Naive thymus-derived CD8-positive, alpha-beta T cell (primary cell): Measurements from ENCODE around the gene MYNN. TPM values are rescaled to one million over a fixed set of nuclear protein-coding genes. Genes with fewer than 3 reads are reported as not detected.
A peak's percentile ranks its signal among the peaks of the same experiment; 100 is the strongest.

Experiments used
- ATAC-seq, 2 donors: fragments of 150-1000 bp; cut with Tn5 transposase in 1 of 2; sonication (Bioruptor Pico), chemical (Tn5 transposase) in 1 of 2; 1 replicate in 1 of 2; 2 replicates in 1 of 2; pipeline ENCODE4 v1.10.0; 2021; ENCODE audit warnings: mild to moderate bottlenecking in 2 of 2, moderate library complexity in 2 of 2
- POLR2A ChIA-PET: fragments of 350-600 bp; sonication (Branson Sonifier 250); formaldehyde crosslinking; loops from one replicate; lab custom pipeline; 2021; ENCODE audit warnings: antibody characterized with exemption; lab: Charles Lee
- DNase-seq, 10 donors: peaks; one replicate each; pipeline versions ENCODE4 v3.0.0 to v3.0.0-alpha.2; 2020 to 2022
- H3K27ac Mint-ChIP-seq, 10 donors: one replicate each; pipeline ENCODE4 v1.8.0; 2020 to 2022; ENCODE audit warnings: mild to moderate bottlenecking in 10 of 10, mixed read lengths in 10 of 10, moderate library complexity in 4 of 10, inconsistent platforms in 1 of 10
- H3K27me3 Mint-ChIP-seq, 5 donors: one replicate each; pipeline ENCODE4 v1.8.0; 2021 to 2022; ENCODE audit warnings: mixed read lengths in 5 of 5
- H3K36me3 Mint-ChIP-seq, 3 donors: one replicate each; pipeline ENCODE4 v1.8.0; 2020 to 2022; ENCODE audit warnings: mixed read lengths in 3 of 3, mild to moderate bottlenecking in 2 of 3, inconsistent platforms in 1 of 3
- H3K4me1 Mint-ChIP-seq, 4 donors: one replicate each; pipeline ENCODE4 v1.8.0; 2021 to 2022; ENCODE audit warnings: mixed read lengths in 4 of 4
- H3K4me3 Mint-ChIP-seq, 10 donors: one replicate each; pipeline ENCODE4 v1.8.0; 2020 to 2022; ENCODE audit warnings: mild to moderate bottlenecking in 10 of 10, mixed read lengths in 10 of 10, moderate library complexity in 6 of 10, inconsistent platforms in 1 of 10
- H3K9me3 Mint-ChIP-seq, 9 donors: one replicate each; pipeline ENCODE4 v1.8.0; 2020 to 2022; ENCODE audit warnings: mixed read lengths in 9 of 9, mild to moderate bottlenecking in 3 of 9, inconsistent platforms in 1 of 9, moderate library complexity in 1 of 9
- polyA plus RNA-seq, 3 donors: library from polyadenylated mRNA; unstranded; fragments of 300-500 nt; fragmentation: Illumina TruSeq; gene quantifications; one replicate each; pipeline ENCODE4 v1.2.3, GENCODE V29; 2021
- total RNA-seq, 8 experiments: library from RNA in 2 of 8; stranded (reverse) in 2 of 8; gene quantifications; one replicate each; pipeline ENCODE4 v1.2.3 and lab custom pipeline; 2021 to 2026

MYNN gene
- total and polyA plus RNA-seq, 5 experiments from 2014 or later = 11.7 to 24.7 (median 15.7) TPM

DNA sequence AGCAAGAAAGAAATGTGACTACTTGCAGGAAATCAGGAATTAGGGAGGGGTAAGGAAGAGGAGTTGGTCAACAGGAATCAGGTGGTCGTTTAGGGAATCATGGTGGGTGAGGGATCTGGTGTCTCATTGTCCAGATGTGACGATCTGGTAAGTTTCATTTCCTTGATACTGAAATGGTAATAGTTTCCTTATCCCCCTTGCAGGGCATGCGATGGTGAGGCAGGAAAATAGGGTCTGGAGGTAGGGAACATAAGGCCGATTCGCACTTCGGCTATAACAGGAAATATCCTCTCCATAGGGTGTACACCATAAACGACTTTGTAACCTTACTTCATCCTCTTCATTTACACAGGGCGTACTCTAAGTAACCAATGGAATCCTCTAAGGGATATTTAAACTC, 40.1 kb downstream of the MYNN start:
- Mint-ChIP-seq H3K36me3 (peaks cover 0 to 6% (median 4%) of the 10 kb centered on the region in 3 donors), H3K4me3 (peak overlapping the region; percentile 78 to 93 (median 88)), H3K9me3 (peaks cover 2 to 26% (median 11%) of the 10 kb centered on the region in 9 donors), H3K4me1 (peaks cover 18 to 24% (median 22%) of the 10 kb centered on the region in 4 donors), H3K27me3 (peaks cover 0 to 2% (median 0%) of the 10 kb centered on the region in 5 donors), H3K27ac (peak overlapping the region; percentile 42 to 93 (median 78))
- ATAC-seq (peak; percentile 1 to 2), DNase-seq (no peak)
- POLR2A ChIA-PET = interaction anchor here (0.6 to 3.5 kb wide), 5 partner anchors 11 to 154 kb away, joined by 3 to 21 read pairs (median 5); partner anchors contain the start of genes ACTRT3, MYNN and SEC62

DNA sequence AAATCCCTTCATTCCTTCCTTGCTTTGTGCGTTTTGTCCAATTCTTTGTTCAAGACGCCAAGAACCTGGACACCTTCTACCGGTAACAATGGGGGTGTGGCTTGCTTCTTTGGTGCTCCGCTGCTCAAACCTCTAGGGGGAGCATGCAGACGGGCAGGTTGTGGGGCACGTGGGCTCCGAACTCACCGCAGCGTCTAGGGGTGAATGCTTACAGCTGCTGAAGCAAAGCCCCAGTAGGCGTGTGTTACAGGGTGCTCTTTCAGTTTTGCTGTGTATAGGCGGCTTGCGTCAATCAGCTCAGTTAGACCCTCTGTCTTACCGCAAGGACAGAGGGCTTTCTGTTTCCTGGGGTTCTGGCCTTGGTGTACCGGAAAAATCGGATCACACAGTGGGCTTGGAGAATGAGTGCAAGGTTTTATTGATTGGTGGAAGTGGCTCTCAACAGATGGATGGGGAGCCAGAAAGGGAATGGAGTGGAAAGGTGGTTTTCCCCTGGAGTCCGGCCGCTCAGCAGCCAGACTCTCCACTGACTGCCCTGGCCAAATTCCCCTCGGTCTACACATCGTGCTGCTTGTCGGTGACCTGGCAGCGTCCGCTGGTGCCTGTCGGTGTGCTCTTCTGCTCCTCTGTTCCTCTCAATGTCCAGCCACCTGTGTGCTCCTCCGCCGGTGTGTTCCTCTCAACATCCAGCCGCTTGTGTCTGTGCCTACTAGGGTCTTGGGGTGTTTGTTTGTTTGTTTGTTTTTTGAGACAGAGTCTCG, 40.7 kb downstream of the MYNN start:
- ATAC-seq = peak; percentile 77 to 86
- H3K27ac Mint-ChIP-seq = peak overlapping the region; percentile 42 to 93 (median 78)
- DNase-seq = peak; percentile 48 to 87 (median 74)
- H3K36me3 Mint-ChIP-seq = peaks cover 0 to 6% (median 4%) of the 10 kb centered on the region in 3 donors
- peak overlapping the region; percentile 78 to 93 (median 88) for H3K4me3 Mint-ChIP-seq
- peaks cover 18 to 24% (median 22%) of the 10 kb centered on the region in 4 donors for H3K4me1 Mint-ChIP-seq
- POLR2A ChIA-PET = interaction anchor here (3.5 kb wide), 1 partner anchor 41 kb away, joined by 21 read pairs; the partner anchor contains the start of gene MYNN
- H3K9me3 Mint-ChIP-seq = peaks cover 2 to 26% (median 11%) of the 10 kb centered on the region in 9 donors
- peaks cover 0 to 2% (median 0%) of the 10 kb centered on the region in 5 donors for H3K27me3 Mint-ChIP-seq

DNA sequence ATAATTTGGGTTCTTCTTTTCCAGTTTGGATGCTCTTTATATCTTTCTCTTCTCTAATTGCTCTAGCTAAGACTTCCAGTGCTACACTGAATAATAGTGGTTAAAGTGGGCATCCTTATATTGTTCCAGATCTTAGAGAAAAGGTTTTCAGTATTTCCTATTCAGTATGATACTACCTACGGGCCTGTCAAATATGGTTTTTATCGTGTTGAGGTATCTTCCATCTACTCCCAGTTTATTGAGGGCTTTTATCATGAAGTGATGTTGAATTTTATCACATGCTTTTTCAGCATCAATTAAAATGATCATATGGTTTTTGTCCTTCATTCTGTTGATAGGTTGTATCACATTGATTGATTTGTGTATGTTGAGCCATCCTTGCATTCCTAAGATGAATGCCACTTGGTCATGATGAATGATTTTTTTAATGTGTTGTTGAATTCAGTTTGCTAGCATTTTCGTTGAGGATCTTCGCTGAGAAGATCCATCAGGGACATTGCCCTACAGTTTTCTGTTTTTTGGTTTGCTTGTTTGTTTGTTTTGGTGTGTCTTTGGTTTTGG, 42.5 kb downstream of the MYNN start:
- DNase-seq = no peak
- Mint-ChIP-seq H3K4me1 (peaks cover 18 to 24% (median 22%) of the 10 kb centered on the region in 4 donors), H3K9me3 (peaks cover 2 to 26% (median 11%) of the 10 kb centered on the region in 9 donors), H3K36me3 (peaks cover 0 to 6% (median 4%) of the 10 kb centered on the region in 3 donors), H3K27me3 (peaks cover 0 to 4% (median 0%) of the 10 kb centered on the region in 5 donors), H3K4me3 (no peak overlapping the region), H3K27ac (no peak overlapping the region)
- ATAC-seq = no peak
- POLR2A ChIA-PET = no interaction called here

DNA sequence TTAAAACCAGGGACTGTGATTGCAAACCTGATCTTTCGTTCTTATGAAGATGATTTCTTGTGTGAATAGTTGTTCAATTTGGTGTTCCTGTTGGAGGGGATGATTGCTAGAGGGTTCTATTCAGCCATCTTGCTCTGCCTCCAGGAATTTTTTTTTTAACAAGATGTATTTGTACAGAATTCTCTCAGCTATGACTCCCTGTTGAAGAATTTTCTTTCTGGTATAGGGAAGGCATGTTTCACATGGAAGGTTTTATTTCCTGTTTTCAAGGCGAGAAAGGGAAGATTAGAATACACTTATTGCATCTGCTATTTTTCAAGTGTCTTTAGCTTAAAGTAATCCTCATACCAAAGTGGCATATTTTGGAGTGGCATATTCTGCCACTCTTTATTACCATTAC, 45.1 kb downstream of the MYNN start:
- Mint-ChIP-seq H3K9me3 (peaks cover 2 to 26% (median 11%) of the 10 kb centered on the region in 9 donors), H3K27me3 (peaks cover 3 to 28% (median 10%) of the 10 kb centered on the region in 5 donors), H3K36me3 (peaks cover 0 to 6% (median 4%) of the 10 kb centered on the region in 3 donors), H3K4me1 (peaks cover 8 to 11% (median 9%) of the 10 kb centered on the region in 4 donors), H3K4me3 (no peak overlapping the region), H3K27ac (no peak overlapping the region)
- POLR2A ChIA-PET = no interaction called here
- no peak for ATAC-seq
- DNase-seq = no peak

DNA sequence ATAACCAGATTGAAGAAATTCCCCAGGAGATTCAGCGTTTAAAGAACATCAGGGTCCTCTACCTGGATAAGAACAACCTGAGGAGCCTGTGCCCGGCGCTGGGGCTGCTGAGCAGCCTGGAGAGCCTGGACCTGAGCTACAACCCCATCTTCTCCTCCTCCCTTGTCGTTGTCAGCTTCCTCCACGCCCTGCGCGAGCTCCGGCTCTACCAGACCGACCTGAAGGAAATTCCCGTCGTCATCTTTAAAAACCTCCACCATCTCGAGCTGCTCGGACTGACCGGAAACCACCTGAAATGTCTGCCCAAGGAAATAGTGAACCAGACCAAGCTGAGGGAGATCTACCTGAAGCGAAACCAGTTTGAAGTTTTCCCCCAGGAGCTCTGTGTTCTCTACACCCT, 48.9 kb downstream of the MYNN start:
- ATAC-seq (no peak), DNase-seq (no peak)
- no peak overlapping the region for H3K4me3 Mint-ChIP-seq
- POLR2A ChIA-PET = no interaction called here
- H3K9me3 Mint-ChIP-seq = peaks cover 0 to 8% (median 0%) of the 10 kb centered on the region in 9 donors
- H3K27ac Mint-ChIP-seq = no peak overlapping the region
- no peaks in the 10 kb centered on the region for H3K4me1 Mint-ChIP-seq
- H3K27me3 Mint-ChIP-seq = peaks cover 9 to 28% (median 17%) of the 10 kb centered on the region in 5 donors
- H3K36me3 Mint-ChIP-seq = no peaks in the 10 kb centered on the region

DNA sequence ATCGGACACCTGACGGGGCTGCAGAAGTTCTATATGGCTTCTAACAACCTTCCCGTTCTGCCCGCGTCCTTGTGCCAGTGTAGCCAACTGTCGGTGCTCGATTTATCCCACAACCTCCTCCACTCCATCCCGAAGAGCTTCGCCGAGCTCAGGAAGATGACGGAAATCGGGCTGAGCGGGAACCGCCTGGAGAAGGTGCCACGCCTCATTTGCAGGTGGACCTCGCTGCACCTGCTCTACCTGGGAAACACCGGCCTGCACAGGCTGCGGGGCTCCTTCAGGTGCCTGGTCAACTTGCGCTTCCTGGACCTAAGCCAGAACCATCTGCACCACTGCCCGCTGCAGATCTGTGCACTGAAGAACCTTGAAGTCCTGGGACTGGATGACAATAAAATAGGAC, 49.3 kb downstream of the MYNN start:
- no peak overlapping the region for H3K4me3 Mint-ChIP-seq
- no peak for DNase-seq
- no peak overlapping the region for H3K27ac Mint-ChIP-seq
- H3K9me3 Mint-ChIP-seq = peaks cover 0 to 3% (median 0%) of the 10 kb centered on the region in 9 donors
- POLR2A ChIA-PET = no interaction called here
- no peaks in the 10 kb centered on the region for H3K36me3 Mint-ChIP-seq
- H3K27me3 Mint-ChIP-seq = peaks cover 9 to 28% (median 16%) of the 10 kb centered on the region in 5 donors
- ATAC-seq = no peak
- H3K4me1 Mint-ChIP-seq = no peaks in the 10 kb centered on the region

DNA sequence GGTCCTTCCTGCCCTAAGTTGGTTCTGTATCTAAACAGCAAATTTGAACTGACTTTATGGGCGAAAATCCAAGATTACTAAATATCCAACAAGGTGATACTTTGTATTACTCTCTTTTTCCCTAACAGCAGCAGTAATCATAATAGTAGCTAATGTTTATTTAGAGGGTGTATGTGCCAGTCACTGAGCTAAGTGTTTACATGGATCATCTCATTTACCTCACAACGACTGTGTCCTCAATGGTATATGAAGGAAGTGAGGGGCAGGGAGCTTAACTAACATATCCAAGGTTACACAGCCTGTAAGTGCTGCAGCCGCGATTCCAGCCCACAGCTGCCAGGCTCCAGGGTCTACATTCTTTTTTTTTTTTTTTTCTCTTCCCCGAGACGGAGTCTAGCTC, 49.8 kb downstream of the MYNN start:
- H3K4me3 Mint-ChIP-seq = no peak overlapping the region
- H3K4me1 Mint-ChIP-seq = no peaks in the 10 kb centered on the region
- no peak for DNase-seq
- H3K9me3 Mint-ChIP-seq = no peaks in the 10 kb centered on the region
- POLR2A ChIA-PET = no interaction called here
- no peak overlapping the region for H3K27ac Mint-ChIP-seq
- no peaks in the 10 kb centered on the region for H3K36me3 Mint-ChIP-seq
- peaks cover 9 to 28% (median 15%) of the 10 kb centered on the region in 5 donors for H3K27me3 Mint-ChIP-seq
- ATAC-seq = no peak

DNA sequence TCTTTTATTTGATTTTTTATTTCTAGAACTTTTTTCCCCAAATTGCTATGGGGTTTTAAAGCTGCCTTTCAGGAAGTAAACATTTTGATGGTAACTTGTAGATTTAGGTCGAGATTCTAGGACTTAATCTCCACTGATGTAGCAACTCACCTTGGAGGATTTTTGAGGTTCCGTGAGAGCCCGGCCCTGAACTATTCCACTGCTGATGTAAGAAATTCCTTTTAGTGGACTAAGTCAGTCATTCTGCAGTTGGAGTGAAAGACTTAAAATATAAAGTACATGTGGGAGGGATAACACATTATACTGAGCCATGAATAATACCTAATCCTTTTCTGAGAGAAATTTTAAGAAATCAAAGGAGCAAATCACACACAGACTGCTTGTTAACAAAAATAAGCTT, 52.1 kb downstream of the MYNN start:
- no peaks in the 10 kb centered on the region for H3K36me3 Mint-ChIP-seq
- H3K27me3 Mint-ChIP-seq = peaks cover 10 to 28% (median 13%) of the 10 kb centered on the region in 5 donors
- no peak for ATAC-seq
- no peak overlapping the region for H3K4me3 Mint-ChIP-seq
- no peak for DNase-seq
- POLR2A ChIA-PET = interaction anchor here (0.7 kb wide), 1 partner anchor 156 kb away, joined by 4 read pairs; no protein-coding TSS in a partner anchor
- H3K9me3 Mint-ChIP-seq = no peaks in the 10 kb centered on the region
- H3K4me1 Mint-ChIP-seq = peaks cover 0 to 4% (median 1%) of the 10 kb centered on the region in 4 donors
- H3K27ac Mint-ChIP-seq = no peak overlapping the region

DNA sequence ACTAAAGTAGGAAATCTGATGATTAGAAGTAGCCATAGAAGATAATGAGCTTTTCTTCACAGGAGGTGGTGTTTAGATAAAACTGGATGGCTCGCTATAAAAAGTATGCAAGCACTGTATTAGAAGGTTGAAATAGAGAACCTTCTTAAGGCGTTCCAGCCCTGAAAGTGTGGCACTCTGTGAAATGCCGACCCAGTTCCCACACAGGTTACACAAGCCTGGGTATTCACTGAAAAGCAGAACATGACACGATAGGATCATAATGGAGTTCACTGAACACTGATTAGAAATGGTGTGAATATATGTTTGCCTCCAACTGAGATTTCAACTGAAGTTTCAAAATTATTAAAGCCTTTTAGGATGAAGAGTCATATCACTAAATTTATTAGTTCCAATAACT, 54.5 kb downstream of the MYNN start:
- Mint-ChIP-seq H3K4me3 (no peak overlapping the region), H3K27me3 (peaks cover 4 to 14% (median 5%) of the 10 kb centered on the region in 5 donors), H3K27ac (no peak overlapping the region), H3K9me3 (no peaks in the 10 kb centered on the region), H3K4me1 (peaks cover 0 to 4% (median 1%) of the 10 kb centered on the region in 4 donors), H3K36me3 (no peaks in the 10 kb centered on the region)
- POLR2A ChIA-PET = interaction anchor here (0.7 kb wide), 1 partner anchor 38 kb away, joined by 4 read pairs; no protein-coding TSS in a partner anchor
- ATAC-seq (no peak), DNase-seq (no peak)

DNA sequence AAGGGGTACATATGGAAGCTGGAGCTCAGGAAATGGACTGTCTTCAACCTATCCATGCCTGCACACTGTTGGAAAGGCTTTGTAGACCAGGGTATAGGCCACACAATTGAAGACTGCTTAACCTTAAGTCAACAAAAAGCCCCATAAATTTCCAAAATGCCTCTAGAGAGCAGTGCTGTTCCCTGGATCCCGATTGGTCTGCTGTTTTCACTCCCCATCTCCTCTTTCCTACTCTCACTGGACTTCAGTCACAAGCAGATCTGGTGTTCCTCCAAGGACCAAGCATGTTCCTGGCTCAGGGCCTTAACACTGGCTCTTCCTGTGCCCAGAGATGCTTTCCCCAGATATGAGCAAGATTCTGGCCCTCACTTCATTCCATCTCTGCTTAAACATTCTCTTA, 62.3 kb downstream of the MYNN start:
- H3K36me3 Mint-ChIP-seq = no peaks in the 10 kb centered on the region
- no peaks in the 10 kb centered on the region for H3K9me3 Mint-ChIP-seq
- POLR2A ChIA-PET = no interaction called here
- peak overlapping the region in 1 of 10 donors; percentile 4 for H3K27ac Mint-ChIP-seq
- no peak for DNase-seq
- peaks cover 3 to 6% (median 4%) of the 10 kb centered on the region in 5 donors for H3K27me3 Mint-ChIP-seq
- peaks cover 0 to 8% (median 0%) of the 10 kb centered on the region in 4 donors for H3K4me1 Mint-ChIP-seq
- H3K4me3 Mint-ChIP-seq = no peak overlapping the region
- ATAC-seq = no peak

DNA sequence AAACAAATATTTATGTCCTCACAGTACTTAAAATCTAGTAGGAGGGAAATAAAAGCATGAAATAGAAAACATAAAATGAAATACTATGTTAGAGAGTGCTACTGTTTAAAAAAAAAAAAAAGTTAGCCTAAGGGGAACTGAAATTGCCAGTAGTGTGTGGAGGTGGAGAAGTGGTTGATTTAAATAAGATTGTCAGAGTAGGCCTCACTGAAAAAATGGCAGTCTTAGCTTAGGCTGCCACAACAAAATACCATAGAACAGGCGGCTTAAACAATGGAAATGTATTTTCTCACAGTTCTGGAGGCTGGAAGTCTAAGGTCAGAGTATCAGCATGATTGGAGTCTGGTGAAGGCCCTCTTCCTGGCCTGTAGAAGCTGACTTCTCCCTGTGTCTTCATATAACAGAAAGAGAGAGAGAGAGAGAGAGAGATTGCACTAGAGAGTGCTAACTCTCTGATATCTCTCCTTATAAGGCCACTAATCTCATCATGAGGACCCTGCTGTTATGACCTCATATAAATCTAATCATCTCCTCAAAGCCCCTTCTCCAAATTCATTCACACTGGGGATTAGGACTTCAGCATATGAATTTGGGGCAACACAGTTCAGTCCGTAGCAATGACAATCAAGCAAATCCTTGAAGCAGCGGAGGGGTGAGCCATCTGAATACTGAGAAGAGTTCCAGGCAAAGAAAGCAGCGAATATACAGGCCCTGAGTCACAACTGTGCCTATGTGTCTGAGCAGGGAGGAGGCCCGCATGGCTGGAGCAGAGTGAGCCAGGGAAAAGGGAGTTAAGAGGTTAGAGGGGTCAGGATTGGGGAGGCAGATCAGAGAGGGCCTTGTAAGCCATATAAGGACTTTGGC, 63.1 kb downstream of the MYNN start:
- H3K36me3 Mint-ChIP-seq = no peaks in the 10 kb centered on the region
- no peak overlapping the region for H3K4me3 Mint-ChIP-seq
- H3K9me3 Mint-ChIP-seq = no peaks in the 10 kb centered on the region
- POLR2A ChIA-PET = no interaction called here
- peaks cover 0 to 12% (median 0%) of the 10 kb centered on the region in 4 donors for H3K4me1 Mint-ChIP-seq
- DNase-seq (no peak), ATAC-seq (no peak)
- peaks cover 3 to 14% (median 4%) of the 10 kb centered on the region in 5 donors for H3K27me3 Mint-ChIP-seq
- H3K27ac Mint-ChIP-seq = peak overlapping the region in 2 of 10 donors; percentile 4 to 30

DNA sequence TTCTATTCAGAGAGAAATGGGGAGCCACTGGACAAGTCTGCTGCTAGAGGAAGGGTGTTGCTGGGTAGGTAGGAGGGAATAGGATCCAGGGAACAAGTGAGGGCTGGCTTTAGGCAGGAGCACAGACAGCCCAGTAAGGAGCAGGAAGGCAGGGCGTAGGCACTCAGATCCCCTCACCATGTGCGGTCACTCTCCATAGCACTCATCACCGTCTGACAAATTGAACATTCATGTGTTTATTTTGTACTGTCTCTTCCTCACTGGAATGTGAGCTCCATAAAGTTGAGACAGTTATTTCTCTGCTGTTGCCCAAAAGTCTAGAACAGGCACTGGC, 63.7 kb downstream of the MYNN start:
- H3K4me3 Mint-ChIP-seq = no peak overlapping the region
- peaks cover 0 to 12% (median 0%) of the 10 kb centered on the region in 4 donors for H3K4me1 Mint-ChIP-seq
- no peaks in the 10 kb centered on the region for H3K36me3 Mint-ChIP-seq
- POLR2A ChIA-PET = no interaction called here
- DNase-seq = no peak
- no peak overlapping the region for H3K27ac Mint-ChIP-seq
- no peaks in the 10 kb centered on the region for H3K9me3 Mint-ChIP-seq
- H3K27me3 Mint-ChIP-seq = peaks cover 3 to 15% (median 4%) of the 10 kb centered on the region in 5 donors
- no peak for ATAC-seq
